NCI-H2227 (cell line): ENCODE results near the gene DZANK1.
"Not testable (repeated sequence)": the region's sequence is repeated elsewhere in the genome, so short reads cannot be mapped to it uniquely, and the experiment has no call there.

Source experiments
- DNase-seq: peaks from one replicate; lab custom pipeline; 2025; ENCODE audit not compliant: unreplicated experiment; lab: John Stamatoyannopoulos, UW

The DZANK1 gene

DNA sequence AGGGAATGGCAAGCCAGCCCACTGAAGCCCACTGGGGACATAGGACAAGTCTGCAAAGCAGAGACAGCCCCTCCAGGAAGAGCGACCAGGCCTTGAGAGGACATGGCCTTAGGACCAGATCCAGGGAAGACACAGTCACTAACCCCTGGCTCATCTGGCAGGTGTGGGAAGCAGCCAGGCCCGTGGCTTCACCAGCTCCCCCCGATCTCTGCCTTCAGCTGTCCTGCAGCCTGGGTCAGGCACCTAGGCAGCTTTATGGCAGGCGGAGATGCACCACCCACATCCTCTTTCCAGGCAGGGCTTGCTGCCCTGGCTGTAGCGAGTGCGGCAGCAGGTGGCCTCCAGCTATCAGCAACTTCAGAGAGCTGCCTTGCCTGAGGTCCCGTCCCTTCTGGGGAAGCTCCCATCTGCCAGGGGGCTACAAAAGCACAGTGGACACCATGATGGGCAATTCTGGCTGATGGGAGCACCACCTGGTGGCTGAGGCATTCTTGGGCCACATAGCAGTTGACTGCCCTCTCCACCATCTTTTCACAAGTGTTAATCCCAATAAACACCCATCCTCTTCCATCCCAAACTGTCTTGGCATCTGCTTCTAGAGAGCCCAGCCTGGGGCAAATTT, 85.8 kb downstream of the DZANK1 start:
- DNase-seq, result no peak

DNA sequence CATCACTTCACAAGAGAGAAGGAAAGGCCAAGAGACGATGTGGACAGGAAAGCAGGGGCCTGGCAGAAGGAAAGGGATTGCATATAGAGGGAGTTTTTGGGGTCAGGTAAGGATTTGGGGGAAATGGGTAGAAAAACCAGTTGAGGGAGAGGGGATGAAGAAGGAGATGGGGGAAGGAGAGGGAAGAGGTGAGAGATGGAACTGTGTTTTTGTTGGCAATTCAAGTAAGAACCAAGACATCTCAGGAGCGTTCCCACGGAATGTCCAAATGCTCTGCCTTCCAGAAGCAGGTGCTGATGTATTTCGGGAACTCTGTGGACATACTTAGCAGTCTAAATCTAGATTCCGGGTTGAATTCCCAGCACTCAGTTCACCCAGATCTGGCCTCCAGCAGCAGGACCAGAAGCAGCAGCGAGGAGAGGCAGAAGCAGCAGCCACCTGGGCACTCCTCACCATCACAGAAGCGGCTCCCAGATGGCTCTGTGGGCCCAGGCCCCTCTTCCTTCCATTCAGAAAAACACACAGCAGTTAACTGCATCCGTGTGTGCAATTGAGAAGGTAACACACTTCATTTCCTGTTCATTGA, 88.8 kb downstream of the DZANK1 start:
- DNase-seq, result no peak

DNA sequence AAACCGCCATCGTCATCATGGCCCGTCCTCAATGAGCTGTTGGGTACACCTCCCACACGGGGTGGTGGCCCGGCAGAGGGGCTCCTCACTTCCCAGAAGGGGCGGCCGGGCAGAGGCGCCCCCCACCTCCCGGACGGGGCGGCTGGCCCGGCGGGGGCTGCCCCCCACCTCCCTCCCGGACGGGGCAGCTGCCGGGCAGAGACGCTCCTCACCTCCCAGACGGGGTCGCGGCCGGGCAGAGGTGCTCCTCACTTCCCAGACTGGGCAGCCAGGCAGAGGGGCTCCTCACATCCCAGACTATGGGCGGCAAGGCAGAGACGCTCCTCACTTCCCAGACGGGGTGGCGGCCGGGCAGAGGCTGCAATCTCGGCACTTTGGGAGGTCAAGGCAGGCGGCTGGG, 91.3 kb downstream of the DZANK1 start:
- not testable (repeated sequence) for DNase-seq

DNA sequence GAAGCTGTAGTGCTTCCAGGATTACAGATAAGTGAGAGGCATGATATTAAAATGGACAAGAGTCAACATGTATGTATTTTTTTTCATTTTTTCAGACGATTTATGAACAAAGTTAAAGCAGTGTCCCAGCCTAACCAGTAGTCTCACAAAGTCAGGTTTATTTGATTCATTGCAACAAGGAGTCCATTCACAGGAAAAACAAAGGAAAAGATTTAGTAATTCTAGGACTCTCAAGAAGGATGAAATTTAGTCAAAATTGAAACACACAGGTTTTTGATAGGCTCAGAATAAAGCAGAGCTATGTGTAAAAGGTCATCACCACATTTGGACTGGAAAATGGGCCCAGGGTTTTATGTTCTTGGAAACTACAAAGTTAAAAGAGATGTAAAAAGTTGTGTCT, 94.5 kb downstream of the DZANK1 start:
- DNase-seq, result no peak

DNA sequence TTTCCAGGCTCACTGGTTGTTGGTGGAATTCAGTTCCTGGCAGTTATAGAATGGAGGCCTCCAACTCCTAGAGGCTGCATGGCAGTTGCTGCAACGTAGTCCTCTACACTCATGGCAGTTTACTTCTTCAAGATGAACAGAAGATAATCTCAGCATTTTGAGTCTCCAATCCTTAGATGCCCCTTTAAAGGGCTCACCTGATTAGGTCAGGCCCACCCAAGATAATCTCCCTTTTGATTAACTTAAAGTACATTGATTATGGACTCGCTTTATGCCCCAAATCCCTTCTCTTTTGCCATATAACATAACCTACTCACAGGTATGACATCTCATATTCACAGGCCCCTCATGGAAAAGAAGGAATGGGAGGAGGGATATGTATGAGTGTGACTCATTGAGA, 102.1 kb downstream of the DZANK1 start:
- no peak for DNase-seq

DNA sequence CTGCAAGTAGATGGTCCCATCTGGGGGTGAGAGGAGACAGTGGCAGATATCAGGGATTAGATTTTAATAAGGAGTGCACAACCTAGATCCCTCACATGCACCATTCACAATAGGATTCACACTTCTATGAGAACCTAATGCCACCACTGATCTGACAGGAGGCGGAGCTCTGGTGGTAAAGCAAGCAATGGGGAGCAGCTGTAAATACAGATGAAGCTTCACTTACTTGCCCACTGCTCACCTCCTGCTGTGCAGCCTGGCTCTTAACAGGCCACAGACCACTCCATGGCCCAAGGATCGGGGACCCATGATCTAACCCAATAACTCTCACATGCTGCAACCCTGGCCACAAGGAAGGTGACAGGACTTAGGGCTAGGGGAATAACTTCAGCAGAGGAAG, 103.1 kb downstream of the DZANK1 start:
- DNase-seq, result no peak

DNA sequence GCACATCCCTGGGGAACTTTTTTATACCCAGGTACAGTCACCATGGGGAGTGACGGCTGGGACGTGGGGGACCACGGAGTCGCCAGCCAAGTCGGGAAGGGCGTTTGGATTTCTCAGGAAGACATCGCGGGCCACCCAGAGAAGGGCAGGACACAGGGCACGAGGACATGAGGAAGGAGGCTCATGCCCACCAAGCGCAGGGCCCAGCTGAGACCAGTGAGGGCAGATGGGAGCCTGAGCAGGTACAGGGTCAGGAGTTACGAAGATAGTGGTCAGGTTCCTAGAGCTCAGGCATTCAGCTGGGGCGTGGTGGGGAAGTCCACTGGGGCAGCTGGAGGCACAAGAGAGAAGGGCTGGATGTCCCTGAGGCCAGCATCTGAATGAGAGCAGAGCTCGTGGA, 103.9 kb downstream of the DZANK1 start:
- no peak for DNase-seq

DNA sequence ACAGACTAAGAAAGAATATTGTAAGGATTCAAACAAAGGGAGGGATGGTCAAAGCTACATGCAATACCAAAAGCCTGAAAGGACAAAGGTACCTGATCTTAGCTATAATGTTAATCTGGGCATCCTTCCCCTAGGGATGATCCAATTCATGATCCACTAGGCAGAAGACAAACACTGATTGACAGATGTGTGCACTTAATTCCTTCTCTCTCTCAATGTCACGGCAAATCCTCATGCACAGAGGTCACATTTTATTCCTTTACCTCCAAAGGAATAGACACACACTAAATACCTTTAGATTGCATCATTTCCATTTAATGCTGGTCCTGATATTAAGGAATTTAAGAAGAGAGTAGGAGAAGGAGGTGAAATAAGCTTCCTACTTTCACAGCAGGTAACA, 105.2 kb downstream of the DZANK1 start:
- no peak for DNase-seq

DNA sequence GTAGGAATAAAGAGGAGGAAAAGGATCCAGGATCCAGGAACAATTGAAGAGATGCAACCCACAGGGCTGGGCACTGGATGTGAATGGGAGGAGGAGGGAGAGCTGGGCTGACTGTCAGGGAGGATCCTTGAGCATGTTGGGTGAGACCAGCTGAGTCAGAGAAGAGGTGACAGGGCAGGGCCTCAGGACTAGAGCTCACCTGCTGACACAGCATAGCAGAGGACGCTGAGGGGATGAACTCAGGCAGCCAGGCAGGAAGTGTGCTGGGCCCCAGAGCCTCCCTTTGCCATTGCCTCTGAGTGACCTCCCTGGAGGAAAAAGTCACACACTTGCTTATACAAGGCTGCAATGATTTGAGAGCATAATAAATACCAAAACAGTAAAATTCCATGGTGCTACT, 106.2 kb downstream of the DZANK1 start:
- no peak for DNase-seq

DNA sequence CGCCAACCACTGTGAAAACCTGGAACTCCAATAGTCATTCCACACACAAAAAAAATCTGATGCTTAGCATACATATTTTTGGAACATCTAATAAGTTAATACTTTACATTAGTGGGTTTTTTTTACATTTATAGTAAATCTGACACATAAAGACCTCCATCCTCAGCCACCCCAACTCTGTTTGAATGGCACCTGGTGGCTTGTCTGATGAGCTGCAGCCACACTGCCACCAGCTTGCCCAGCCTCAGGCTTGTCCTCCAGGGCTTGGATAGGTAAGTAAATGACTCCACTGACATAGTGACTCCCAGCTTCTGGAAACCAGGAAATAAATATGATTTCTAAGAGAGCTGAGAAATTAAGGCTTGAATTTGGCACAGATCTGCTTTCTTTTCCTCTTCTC, 107.0 kb downstream of the DZANK1 start:
- no peak for DNase-seq

DNA sequence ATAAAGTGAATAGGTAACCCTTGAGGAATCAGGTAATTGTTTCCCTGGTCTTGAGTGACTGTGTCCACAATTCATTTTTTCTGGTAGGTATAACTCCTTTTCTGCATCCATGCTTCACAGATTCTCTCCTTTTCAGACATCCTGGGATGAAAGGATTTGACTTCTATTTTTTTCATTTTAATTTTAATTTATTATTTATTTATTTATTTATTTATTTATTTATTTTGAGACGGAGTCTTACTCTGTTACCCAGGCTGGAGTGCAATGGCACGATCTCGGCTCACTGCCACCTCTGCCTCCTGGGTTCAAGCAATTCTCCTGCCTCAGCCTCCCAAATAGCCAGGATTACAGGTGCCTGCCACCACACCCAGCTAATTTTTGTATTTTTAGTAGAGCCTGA, 117.1 kb downstream of the DZANK1 start:
- not testable (repeated sequence) for DNase-seq
